GM18526 (cell line): ENCODE measurements around the gene TBC1D22A.

Experiments
- POLR2A ChIP-seq: IDR thresholded peaks from 3 replicates; pipeline ENCODE4 v1.6.1; 2011; ENCODE audit not compliant: insufficient read length; ENCODE audit errors: extremely low read depth

The TBC1D22A gene

DNA sequence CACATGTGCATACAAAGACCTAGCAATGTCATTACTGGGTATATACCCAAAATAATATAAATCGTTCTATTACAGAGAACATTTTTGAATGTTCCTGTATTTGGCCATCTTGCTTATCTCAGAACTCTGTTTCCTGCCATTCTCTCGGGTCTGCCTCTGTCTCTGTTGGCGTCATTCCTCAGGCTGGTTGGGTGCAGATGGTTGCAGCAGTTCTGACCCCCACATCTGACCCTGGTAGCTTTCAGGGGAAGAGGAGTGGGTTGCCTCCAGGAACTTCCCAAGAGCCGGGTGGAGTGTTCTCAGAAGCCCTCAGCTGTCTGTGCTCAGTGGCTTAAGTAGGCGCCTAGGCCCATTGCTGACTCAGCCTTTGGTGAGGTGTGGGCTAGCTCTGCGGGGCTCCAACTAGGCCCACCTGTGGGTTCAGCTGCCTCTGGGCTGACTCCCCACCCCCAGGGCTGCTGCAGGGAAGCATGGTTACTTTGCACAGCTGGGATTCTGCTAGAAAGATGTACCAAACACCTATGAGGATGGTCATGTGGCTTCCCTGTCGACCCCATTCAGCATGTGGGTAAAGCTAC lies 114.0 kb downstream of the TBC1D22A start:
- TF ChIP-seq POLR2A, result no peak

DNA sequence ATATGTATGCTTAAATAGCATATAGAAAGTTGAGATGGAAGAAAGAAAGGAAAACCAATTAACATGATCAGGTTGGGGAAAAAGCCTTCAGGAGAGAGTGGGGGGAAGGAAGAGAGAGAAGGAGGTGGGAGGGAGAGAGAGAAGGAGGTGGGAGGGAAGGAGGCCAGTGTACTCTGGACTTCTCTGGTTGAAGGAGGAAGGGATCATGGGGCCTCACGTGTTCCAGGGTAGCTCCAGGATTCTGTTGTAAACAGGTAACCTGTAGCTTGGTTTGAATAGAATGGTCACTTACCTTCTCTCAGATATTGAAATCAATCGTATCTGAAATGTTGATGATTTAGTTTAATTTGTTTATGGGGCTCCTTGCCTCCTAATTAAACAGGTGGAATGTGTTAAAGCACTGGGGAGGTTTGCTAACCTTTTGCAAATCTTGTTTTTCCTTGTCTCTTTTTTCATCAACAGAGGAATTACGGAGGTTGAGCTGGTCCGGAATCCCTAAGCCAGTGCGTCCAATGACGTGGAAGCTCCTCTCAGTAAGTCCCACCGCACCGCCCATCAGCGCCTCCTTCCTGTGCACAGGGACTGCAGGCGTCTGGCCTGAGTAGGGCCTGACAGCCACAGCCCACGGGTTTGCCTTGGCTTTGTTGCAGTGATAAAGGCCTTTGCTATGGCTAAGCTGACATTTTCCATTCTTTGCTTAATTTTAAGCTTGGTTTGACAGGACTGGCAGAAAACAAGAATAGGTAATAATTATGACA lies 115.9 kb downstream of the TBC1D22A start:
- no peak for TF ChIP-seq POLR2A

DNA sequence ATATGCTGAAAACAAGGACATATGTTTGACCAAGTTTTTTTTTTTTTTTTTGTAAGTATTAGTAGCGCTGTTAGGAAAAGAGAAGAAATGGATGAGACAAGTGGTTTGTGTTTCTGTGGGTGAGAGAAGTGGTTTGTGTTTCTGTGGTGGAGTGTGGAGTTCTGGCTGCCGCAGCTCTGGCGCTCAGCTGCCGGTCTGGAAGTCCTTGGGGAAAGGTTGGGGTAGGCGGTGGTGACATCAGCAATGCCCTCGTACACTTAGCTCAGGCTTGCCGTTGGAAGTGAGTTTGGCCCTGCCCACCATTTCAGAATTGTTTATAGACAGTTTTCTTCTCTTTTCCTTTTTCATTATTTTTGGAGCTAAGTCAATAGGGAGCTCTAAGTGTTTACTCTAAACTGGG lies 116.6 kb downstream of the TBC1D22A start:
- no peak for TF ChIP-seq POLR2A

DNA sequence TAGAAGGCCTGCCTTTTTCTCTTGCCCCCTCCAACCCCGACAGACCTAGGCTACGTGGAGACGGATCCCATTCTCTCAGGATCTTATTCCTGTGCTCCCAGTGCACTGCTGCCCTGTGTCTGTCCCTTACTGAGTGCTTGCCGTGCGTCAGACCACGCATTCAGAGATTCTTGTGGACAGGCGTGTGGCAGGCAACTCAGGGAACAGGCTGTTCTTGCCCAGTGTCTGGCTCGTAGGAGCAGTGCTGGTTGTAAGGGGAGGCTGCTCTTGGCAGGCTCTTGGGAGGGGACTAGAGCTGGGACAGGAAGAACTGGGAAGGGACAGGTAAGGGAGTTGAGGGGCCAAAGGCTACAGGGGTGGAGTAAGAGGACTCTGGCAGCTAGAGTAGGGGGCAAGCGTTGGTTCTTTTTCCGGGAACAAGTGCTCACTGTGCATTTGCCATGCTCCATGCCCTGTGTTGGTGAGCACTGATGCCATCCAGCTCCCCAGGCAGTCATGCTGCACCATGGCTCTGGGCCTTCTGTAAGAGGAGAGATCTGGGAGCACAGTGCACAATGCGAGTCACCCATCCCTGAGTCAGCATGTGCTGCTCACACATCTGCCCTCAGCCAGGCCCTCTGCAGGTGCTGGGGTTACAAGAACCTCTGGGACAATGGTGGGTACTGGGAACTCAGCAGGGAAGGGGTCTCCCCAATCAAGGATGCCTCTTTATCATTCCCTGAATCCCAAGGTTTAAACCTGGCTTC lies 119.1 kb downstream of the TBC1D22A start:
- TF ChIP-seq POLR2A, result no peak

DNA sequence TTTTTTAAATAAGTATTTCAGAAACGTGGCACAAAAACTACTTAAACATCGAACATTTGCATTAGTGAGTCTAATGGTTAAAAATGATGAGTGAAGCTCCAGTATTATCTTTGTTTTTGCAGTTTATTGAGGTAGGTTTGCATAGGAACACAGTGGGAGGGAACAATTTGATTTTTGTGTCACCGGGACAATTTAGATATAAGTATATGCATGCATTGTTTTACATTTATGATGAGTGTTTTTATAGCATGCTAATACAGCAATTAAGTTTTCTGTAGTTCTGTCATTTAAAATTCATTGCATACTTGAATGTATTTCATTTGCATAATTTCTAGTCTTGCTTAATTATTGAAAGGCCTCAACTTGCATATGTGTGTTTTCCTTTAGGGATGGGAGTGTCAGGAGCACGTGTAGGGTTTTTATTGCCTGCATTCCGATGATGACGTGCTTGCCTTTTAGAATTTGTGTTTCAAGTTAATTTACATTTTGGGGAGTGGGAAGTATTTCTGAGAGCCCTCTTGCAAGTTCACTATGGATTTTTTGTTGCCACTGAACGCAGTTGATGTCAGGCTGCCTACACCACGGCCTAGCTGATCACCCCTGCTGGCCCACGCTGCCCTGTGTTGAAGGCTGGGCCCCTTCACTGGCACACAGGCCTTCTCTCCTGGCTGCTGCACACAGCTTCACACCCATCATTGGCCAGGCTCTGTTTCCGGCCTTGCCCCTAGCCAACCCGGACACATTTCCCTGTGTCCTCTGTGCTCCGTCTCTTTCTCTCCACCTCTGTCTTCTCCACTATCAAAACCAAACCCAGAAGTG lies 120.9 kb downstream of the TBC1D22A start:
- no peak for TF ChIP-seq POLR2A

DNA sequence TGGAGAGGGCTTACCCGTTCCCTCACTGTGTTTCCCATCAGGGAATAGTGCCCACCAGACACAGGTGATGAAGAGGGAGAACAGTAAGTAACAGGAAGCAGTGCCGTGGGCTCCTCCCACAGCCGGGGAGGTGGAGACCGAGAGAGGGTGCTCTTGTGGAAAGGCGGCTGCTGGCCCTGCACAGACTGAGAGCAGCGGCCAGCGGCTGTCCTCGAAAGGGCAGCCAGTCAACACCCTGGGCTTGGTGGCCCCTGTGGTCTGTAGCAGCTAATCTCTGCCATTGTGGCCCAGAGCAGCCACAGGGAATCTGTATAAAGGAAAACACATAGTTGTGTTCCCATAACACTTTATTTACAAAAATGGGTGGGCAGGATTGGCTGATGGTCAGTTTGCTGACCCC lies 121.9 kb downstream of the TBC1D22A start:
- TF ChIP-seq POLR2A, result no peak

DNA sequence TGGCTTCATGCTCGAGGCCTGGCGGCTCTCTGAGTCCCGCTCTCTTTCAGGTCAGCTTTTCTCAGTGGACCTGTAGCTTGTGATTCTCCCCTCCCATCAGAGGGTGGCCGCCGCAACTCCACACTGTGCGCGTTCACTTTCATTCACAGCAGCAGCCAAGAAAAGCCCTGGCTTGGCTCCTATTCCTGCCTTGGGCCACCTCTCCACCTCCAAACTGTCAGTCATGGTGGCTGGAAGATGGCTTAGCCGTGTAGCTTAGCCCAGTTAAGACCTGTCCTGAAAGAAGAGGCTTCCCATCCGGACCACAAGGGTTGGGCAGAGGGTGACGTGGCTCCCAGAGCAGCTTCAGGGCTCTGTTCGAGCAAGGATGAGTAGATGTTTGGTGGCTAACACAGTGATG lies 125.5 kb downstream of the TBC1D22A start:
- no peak for TF ChIP-seq POLR2A

DNA sequence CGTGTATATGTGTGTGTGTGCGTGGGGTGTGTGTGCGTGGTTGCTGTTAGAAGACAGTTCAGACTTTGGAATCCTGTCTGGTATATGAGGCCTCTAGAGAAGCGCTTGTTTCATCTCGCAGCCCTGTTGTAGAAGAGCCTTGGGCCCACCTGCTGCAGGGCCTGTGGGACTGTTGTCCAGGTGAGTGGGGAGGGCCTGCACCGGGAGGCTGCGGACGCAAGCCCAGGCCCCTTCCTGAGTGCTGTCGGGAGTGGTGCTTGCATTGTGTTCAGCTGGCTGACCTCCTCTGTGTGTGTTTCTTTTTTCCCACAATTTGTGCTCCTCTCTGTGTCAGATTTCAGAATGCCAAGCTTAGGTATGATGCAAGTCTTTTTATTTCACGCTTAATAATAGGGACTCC lies 128.4 kb downstream of the TBC1D22A start:
- no peak for TF ChIP-seq POLR2A

DNA sequence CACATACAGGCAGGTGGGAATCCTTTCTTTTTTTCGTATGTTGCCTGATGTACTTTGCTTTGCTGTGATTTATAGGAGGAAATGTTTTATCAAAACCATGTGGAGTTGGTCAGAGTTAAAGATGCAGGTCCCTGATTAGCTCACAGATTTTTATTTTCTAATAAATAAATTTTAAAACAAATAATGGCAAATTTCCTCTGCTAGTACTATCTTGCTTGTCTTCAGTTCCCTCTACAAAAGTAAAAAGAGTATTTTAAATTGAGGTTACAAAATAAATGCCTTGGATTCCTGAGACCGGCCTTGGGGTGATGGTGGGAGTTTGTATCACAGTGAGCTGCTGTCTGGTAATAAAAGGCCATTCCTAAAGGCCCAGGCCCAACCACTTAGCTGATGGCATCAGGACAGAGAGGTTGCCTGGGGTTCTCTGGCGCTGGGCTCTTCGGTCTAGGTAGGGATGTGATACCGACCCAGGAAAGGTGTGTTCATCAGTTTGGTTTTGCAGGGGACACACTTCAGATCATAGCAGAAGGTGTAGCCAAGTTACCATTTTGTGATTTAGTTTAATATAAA lies 129.0 kb downstream of the TBC1D22A start:
- no peak for TF ChIP-seq POLR2A

DNA sequence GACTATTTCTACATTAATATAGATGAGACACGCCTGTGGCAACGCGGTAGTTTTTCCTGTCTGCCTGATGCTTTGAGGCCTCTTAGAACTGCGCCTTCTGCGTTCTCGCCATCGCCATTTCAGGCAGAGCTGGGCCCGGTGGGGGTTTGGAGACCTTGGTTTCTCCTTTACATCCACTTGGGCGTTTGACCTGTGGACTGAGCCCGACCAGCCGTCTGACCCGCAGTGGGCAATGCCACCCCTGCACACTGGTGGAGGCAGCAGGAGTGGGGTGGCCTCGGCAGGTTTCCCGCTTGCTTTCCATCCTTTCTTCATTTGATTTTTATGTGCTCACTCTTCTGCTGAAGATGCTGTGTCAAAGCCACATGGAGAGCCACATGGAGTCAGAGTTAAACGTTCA lies 130.4 kb downstream of the TBC1D22A start:
- TF ChIP-seq POLR2A, result no peak

DNA sequence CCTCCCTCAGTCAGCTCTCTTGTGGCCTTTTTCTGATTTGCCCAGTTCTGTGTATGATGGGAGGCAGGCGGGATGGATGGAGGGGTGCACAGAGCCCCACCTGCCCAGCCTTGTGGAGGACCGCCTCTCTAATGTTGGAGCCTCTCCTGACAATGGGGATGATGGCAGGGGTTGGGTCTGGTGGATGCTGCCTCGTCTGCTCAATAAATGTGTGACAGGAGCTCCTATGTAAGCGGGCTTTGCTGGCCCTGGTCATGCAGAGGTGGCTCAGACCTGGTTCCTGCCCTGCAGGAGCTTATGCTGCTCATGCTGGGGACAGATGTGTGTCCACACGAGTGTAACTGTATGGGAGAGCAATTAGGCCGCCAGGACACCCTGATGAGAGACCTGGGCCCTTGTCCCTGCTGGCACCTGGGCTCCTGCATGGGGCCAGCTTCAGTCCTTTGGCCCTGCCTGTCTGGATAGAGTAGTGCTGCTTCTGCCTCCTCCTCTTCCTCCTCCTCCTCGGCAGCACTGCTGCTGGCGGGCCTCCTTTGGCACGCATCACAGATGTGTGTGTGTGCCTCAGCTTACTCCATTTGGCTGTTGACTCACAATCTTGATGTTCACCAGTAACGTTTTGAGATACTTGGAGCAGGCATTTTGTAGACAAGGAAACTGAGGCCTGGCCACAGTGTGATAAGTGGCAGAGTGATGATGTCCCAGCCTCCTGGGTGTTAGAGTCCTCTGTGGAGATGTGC lies 131.0 kb downstream of the TBC1D22A start:
- no peak for TF ChIP-seq POLR2A

DNA sequence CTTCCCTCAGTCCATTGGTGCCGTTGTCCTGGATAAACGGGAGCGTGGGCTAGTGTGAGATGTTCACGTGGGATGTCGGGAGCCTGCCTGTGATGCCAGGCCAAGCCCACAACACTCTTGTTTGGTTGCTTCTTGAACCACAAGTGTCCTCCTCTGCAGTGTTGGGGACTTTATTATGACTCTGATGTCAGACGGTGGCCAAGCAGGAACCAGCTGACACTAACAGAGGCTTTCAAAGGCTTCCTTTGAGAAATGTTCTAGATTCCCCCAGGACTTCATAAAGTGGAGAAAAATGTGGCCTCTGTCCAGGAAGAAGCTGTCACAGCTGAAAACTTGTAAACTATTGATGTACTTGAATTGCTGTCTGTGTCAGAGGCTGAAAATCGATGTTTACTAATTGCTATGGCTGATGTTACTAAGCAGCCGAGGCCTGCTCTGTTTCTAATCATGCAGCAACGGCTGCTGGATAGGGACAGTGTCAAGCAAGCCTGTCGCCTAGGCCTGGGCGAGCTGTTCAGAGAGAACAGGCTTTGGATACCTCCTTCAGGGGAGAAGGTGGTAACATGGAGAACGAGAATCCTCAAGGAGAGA lies 131.7 kb downstream of the TBC1D22A start:
- TF ChIP-seq POLR2A, result no peak

DNA sequence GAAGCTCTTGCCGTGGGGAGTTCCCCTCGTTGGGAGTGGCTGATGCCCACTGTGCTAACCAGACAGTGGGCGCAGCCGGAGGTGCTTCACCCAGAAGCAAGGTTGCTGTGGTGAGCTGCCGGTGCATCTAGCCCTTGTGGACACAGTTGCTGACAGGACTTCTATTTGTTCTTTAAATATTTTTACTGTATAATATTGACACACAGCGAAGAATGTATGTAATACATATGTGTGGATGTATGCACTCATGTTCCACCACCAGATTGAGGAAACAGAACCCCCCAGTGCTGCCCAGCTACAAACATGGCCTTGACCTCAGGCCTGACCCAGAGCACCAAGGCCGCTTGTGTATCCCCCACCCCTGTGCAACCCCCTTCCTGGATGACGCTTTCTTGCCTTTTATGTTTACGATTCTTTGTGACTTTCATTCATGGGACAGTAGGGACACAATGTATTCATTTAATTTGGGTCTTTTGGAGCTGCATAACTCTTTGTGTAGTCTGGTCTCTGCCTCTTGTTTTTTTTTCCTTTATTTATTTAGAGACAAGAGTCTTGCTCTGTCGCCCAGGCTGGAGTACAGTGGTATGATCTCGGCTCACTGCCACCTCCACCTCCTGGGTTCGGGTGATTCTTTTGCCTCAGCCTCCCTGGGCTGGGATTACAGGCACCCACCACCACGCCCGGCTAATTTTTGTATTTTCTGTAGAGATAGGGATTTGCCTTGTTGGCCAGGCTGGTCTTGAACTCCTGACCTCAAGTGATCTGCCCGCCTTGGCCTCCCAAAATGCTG lies 132.6 kb downstream of the TBC1D22A start:
- no peak for TF ChIP-seq POLR2A
